Stimulated activated CD8-positive, alpha-beta memory T cell treated with anti-CD3 and anti-CD28 coated beads, Interleukin-12 subunit alpha, Interleukin-12 subunit beta, amount 100 ng/mL, for 24 hours (primary cell): ENCODE data around the gene MGAT4A.
"Not testable (repeated sequence)": the region's sequence is repeated elsewhere in the genome, so short reads cannot be mapped to it uniquely, and the experiment has no call there.

Experiments used
- DNase-seq: peaks from one replicate; pipeline ENCODE4 v3.0.0-alpha.2; 2020; ENCODE audit errors: extremely low read depth

Gene MGAT4A

GRCh38 chr2:98702858-98703620, 27.9 kb downstream of the MGAT4A start:
- no peak for DNase-seq

GRCh38 chr2:98702127-98702802, 28.7 kb downstream of the MGAT4A start:
- no peak for DNase-seq

- no peak for DNase-seq
Measured at GRCh38 chr2:98701230-98701629, 29.7 kb downstream of the MGAT4A start.

- DNase-seq = no peak
Measured at GRCh38 chr2:98698896-98699295, 32.0 kb downstream of the MGAT4A start.

- DNase-seq = no peak
Measured at GRCh38 chr2:98697651-98698337, 33.1 kb downstream of the MGAT4A start.

- DNase-seq = no peak
Measured at GRCh38 chr2:98696200-98696599, 34.7 kb downstream of the MGAT4A start.

- DNase-seq = no peak
Measured at GRCh38 chr2:98695255-98695654, 35.7 kb downstream of the MGAT4A start.

- no peak for DNase-seq
Measured at GRCh38 chr2:98693477-98693876, 37.5 kb downstream of the MGAT4A start.

- no peak for DNase-seq
Measured at GRCh38 chr2:98692090-98693054, 38.6 kb downstream of the MGAT4A start.

- DNase-seq = no peak
Measured at GRCh38 chr2:98691303-98691702, 39.6 kb downstream of the MGAT4A start.

- no peak for DNase-seq
Measured at GRCh38 chr2:98685930-98686887, 44.7 kb downstream of the MGAT4A start.

GRCh38 chr2:98683728-98684127, 47.2 kb downstream of the MGAT4A start:
- DNase-seq = no peak

- no peak for DNase-seq
Measured at GRCh38 chr2:98676742-98677141, 54.2 kb downstream of the MGAT4A start.

GRCh38 chr2:98674233-98674964, 56.5 kb downstream of the MGAT4A start:
- no peak for DNase-seq

- DNase-seq = no peak
Measured at GRCh38 chr2:98669675-98670074, 61.3 kb downstream of the MGAT4A start.

- no peak for DNase-seq
Measured at GRCh38 chr2:98665677-98666076, 65.3 kb downstream of the MGAT4A start.

GRCh38 chr2:98664323-98664722, 66.6 kb downstream of the MGAT4A start:
- no peak for DNase-seq

- DNase-seq = no peak
Measured at GRCh38 chr2:98663511-98664090, 67.3 kb downstream of the MGAT4A start.

GRCh38 chr2:98659491-98659840, 71.5 kb downstream of the MGAT4A start:
- DNase-seq = not testable (repeated sequence)
